HG02798 (cell line): ENCODE results near the gene FTH1.
"Not testable (repeated sequence)": the region's sequence is repeated elsewhere in the genome, so short reads cannot be mapped to it uniquely, and the experiment has no call there.

Experiments used
- ATAC-seq: cut with Tn5 transposase; IDR thresholded peaks from one replicate; pipeline ENCODE4 v1.9.1; 2021; ENCODE audit warnings: mild to moderate bottlenecking; ENCODE audit not compliant: unreplicated experiment, poor library complexity

FTH1 gene

DNA sequence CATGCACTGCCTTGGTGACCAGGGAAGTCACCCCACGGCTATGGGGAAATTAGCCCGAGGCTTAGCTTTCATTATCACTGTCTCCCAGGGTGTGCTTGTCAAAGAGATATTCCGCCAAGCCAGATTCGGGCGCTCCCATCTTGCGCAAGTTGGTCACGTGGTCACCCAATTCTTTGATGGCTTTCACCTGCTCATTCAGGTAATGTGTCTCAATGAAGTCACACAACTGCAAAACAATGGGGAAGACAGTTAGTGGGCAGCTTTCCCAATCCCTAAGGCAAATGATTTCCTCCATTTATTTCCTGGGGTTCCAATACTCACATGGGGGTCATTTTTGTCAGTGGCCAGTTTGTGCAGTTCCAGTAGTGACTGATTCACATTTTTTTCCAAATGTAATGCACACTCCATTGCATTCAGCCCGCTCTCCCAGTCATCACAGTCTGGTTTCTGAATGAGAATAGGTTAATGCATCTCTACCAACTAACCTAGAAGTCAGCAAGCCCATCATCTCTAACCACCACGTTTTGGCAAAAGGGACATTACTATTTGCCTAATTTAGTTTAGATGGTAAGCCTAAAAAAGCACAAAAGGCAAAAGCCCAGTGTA lies 2.7 kb downstream of the FTH1 start:
- ATAC-seq = not testable (repeated sequence)

DNA sequence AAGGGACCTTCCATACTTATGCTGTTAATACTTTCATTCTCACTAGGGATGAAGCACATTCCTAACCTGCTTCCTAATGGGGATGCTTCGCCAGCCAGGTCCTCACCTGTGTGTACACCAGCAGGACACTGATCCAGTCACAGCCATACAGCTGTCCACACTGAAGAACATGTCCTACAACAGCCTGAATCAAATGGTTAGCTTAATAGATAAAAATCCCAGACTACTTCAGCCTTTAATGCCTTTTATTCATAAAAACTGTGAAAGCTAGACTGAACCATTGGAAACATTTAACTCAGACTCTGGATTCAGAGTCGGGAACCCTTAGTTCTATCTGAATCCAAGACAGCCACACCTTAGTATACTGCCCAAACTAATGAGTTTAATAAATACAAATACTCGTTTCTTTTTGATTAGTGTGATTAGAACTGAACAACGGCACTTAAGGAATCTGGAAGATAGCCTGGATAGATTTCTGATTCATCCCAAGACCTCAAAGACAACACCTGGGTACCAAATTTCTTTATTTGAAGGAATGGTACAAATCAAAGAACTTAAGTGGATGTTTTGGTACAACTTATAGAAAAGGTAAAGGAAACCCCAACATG lies 3.3 kb downstream of the FTH1 start:
- ATAC-seq = no peak

DNA sequence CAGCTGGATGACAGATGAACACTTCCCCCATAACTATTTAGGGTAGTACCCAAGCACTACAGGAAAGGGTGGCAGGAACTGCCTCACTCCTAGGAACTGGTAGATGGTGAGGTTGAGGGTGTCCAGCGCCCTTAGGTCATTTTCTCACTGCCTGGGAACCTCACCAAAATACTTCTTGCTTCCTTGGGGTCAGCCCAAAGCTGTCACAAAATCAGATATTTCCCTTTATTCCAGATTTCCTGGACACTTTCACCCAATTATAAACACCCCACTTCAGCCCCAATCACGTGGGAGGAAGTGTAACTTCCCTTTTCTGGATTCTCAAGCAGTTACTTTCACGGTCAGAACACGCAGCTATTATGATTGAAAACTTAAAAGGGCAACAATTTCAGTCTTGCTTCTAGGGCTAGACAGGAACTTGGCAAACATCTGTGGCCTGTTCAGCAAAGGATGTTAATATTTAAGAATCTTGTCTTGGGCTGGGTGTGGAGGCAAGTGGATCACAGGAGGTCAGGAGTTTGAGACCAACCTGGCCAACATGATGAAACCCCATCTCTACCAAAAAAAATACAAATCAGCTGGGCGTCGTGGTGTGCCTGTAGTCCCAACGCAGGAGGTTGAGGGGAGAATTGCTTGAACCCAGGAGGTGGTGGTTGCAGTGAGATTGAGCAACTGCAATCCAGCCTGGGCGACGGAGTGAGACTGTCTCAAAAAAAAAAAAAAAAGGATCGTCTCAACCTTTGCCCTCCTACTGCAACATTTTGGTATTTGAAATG lies 4.0 kb downstream of the FTH1 start:
- ATAC-seq = no peak

DNA sequence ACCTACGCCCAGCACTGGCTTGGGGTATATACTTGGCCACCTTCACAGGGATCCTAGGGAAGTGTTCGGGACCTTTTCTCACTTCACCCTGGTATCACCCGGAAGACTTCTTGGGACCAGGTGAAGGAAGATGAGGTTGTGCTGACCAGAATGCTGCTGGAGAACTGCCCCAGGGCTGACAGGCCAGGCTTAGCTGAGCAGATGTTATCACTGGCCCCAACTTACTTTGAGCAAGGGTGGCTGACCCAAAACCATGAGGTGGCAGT lies 4.5 kb downstream of the FTH1 start:
- ATAC-seq = no peak

DNA sequence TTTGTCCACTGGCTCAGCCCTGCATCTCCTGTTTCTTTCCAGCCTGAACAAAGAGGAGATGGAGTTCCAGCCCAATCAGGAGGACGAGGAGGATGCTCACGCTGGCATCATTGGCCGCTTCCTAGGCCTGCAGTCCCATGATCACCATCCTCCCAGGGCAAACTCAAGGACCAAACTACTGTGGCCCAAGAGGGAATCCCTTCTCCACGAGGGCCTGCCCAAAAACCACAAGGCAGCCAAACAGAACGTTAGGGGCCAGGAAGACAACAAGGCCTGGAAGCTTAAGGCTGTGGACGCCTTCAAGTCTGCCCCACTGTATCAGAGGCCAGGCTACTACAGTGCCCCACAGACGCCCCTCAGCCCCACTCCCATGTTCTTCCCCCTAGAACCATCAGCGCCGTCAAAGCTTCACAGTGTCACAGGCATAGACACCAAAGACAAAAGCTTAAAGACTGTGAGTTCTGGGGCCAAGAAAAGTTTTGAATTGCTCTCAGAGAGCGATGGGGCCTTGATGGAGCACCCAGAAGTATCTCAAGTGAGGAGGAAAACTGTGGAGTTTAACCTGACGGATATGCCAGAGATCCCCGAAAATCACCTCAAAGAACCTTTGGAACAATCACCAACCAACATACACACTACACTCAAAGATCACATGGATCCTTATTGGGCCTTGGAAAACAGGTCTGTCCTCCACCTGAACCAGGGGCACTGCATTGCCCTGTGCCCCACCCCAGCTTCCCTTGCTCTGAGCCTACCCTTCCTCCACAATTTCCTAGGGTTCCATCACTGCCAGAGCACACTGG lies 5.0 kb downstream of the FTH1 start:
- ATAC-seq = no peak

DNA sequence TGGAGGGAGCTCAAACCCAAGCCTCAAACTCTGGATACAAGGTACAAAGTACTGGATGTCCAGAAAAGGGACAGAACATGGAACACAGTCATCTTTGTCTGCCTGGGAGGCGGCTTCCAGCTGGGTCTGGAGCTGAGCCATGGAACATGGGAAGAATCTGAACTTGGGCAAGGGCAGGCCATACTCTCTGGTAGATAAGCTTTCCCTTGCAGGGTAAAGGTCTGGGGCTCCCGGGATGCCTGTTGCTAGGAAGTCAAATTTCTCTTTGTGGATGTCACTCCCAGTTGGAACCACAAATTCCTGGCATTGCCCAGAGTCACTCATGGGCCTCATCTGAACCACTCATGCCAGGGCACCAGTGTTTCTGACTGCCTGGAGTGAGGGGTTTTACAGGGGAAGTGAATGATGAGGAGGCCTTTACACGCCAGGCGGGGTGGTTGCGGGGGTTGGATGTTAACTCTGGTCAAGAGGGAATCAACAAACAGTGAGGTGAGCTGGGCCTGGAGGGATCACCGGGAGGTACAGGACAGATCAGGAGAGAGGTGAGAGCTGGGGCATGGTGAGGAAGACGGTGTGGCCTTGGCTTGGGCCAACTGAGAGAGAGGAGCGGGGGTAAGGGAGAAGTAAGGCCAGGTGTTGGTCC lies 5.7 kb downstream of the FTH1 start:
- no peak for ATAC-seq

DNA sequence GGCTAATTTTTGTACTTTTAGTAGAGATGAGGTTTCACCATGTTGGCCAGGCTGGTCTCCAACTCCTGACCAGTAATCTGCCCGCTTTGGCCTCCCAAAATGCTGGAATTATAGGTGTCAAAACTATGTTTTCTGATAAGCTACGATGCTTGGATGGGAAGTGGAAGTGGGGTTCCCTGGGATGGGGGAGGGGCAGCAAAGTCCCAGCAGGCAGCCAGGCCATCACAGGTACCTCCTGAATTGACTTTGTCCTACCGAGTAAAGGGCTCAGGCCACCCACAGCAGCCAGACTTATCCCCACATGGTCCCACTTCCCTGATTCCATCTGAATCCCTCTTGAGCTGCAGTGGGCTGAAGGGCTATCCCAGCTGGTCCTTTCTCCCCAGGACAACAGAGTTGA lies 6.9 kb downstream of the FTH1 start:
- ATAC-seq = no peak

DNA sequence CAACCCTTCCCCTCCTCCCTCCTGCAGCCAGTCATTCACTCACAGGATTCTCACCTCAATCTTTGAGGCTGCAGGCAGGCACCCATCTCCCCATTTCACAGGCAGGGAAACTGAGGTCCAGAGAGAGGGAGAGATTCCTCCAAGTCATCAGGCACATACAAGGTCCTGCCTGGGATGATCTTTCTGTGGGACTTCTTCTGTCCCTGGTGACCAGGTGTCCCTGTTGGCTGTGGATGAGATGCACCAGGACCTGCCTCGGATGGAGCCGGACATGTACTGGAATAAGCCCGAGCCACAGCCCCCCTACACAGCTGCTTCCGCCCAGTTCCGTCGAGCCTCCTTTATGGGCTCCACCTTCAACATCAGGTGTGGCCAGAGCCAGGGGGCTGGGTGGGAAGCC lies 7.8 kb downstream of the FTH1 start:
- ATAC-seq = no peak

DNA sequence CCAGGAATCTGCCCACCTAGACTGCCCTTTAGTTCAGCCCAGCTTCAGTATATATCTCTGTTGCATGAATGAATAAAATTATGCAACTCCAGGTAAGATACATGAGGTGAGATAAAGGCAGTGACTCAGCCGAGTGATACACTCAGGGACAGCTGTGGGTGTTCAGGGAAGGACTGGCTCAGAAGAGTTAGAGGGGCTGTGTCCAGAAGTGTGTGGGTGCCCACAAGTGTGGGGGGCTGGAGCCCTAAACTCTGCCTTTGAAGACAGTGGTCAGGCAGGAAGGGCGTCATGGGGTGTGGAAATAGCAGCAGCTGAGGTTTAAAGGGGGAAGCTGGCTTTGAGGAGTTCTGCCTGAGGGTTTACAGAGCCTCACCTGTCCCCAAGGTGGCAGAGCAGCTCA lies 8.3 kb downstream of the FTH1 start:
- ATAC-seq = no peak

DNA sequence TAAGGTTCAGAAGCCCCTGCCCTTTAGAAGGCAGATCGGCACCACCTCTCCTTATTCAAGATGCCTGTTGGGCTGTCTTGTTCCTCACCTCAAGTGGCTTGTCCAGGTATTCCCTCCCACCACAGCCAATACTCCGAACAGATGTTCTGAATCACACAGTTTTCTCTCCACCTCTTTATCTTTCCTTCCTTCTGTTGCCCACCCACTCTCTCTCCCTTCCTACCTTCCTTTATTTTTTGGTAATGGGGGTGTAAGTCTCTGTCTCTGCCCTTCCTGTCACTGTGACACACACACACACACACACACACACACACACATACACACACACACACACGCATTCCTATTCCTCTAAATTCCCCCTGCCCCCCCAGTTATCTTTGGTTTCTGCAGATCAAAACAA lies 8.8 kb downstream of the FTH1 start:
- ATAC-seq = no peak

DNA sequence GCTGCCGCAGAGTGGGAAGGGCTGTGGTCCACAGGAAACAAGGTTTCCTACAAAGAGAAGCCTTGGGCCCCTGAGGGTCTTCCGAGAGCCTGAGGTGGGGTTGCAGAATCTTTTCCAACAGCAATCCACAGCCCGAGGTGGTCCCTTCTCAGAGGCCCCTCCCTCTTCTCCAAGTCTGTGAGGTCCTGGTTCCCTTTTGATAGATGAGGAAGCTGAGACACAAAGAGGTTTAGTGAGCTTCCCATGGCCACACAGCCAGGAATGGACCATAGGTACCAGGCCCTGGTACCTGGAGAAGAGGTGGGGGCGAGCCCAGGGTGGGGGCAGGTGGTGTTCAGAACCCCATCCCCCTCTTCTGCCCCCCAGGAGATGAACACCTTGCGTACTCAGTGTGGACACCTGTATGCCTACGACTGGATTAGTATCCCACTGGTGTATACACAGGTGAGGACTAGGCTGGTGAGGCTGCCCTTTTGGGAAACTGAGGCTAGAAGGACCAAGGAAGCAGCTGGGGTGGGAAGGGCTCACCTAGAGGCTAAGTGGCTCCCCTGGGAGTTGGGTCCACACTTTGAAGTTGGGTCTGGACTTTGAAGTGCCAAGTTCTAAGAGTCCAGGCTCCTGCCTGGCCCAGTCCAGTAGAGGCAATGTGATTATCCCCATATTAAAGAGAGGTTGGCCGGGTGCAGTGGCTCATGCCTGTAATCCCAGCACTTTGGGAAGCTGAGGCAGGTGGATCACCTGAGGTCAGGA lies 10.2 kb downstream of the FTH1 start:
- ATAC-seq = no peak

DNA sequence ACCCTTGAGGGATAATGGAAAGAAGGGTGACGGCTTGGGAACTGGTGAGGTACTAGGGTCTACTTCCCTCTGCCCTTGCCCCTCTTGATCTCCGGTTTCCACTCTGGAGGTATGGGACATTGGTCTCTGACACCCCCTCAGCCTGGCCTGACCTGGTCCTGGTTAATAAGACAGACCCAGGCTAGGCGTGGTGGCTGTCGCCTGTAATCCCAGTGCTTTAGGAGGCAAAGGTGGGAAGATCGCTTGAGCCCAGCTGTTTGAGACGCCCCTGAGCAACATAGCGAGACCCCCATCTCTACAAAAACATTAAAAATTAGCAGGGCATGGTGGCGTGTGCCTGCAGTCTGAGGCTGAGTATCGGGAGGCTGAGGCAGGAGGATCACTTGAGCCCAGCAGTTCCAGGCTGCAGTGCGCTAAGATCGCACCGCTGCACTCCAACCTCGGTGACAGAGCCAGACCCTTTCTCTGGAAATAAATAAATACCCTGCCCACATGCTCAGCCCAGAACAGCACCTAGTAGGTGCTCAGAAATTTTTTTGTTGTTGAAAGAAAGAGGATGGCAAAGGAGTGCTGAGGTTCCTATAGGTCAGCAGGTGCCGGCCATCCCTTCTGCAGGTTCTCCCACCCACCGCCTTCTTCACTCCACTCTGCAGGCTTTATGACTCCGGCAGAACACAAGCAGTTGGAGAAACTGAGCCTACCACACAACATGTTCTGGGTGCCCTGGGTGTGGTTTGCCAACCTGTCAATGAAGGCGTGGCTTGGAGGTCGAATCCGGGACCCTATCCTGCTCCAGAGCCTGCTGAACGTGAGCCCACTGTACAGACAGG lies 11.0 kb downstream of the FTH1 start:
- no peak for ATAC-seq

DNA sequence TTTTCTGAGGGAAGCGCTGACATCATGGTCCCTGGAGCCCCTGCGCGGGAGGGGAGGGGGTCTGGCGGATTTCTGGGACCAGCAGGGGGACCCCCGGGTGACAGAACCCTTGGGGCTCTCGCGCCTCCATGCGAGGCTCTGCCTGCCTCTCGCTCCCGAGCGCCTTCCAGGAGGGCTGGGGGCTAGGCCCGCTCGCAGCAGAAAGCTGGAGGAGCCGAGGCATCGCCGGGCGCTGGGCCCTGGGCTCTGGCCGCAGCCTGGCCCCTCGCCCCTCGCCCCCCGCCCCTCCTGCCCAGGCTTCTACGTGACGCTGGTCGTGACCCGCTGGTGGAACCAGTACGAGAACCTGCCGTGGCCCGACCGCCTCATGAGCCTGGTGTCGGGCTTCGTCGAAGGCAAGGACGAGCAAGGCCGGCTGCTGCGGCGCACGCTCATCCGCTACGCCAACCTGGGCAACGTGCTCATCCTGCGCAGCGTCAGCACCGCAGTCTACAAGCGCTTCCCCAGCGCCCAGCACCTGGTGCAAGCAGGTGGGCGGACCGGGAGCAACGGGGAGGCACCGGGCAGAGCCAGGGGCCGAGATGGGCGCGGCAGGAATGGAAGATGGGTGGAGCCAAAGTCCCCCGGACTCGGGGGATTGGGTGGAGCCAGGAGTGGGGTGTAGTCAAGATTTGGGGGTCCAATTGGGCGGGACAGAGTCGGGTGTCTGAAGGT lies 11.9 kb downstream of the FTH1 start:
- ATAC-seq = no peak

DNA sequence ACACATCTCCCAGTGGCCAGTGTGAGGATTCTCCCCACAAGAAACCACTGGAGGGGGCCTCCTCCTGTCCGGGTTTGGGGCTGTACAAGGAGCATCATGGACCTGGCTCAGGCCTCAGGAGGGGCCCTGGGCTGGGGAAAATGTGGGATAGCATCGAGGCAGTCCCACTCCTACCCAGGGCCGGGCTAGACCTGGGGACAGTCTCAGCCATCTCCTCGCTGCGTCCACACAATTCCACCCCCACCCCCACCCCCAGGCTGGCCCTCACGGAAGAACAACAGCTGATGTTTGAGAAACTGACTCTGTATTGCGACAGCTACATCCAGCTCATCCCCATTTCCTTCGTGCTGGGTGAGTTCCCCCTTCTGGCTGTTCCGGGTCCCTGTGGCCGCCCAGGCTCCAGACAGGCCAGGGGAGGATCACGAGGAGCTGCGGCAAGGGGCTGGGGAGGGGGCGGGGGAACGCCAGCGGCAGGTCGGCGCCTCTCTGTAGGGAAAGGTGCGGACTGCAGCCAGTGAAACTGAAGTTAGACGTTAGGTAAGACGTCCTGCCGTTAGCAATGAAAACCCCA lies 12.5 kb downstream of the FTH1 start:
- no peak for ATAC-seq

DNA sequence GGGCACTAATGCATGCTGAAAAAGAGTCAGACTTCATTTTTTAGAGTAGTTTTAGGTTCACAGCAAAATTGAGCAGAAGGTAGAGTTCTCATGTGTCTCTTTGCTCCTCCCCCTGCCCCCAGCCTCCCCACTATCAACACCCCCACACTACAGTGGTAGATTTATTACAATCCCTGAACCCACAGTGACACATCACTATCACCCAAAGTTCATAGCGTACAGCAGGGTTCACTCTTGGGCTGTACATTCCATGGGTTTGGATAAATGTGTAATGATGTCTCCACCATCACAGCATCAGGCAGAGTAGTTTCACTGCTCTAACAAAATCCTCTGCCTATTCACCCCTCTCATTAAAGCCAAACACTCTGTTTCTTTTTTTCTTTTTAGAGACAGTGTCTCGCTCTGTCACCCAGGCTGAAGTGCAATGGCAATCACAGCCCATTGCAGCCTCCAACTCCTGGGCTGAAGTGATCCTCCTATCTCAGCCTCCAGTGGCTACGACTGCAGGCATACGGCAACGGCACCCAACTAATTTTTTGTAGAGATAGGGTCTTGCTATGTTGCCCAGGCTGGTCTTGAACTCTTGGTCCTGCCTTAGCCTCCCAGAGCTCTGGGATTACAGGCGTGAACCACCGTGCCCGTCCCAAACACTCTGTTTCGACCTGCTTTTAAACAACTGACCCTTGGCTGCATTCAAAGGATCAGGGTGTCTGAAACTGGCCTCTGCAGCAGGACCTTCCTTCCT lies 13.2 kb downstream of the FTH1 start:
- ATAC-seq = no peak

DNA sequence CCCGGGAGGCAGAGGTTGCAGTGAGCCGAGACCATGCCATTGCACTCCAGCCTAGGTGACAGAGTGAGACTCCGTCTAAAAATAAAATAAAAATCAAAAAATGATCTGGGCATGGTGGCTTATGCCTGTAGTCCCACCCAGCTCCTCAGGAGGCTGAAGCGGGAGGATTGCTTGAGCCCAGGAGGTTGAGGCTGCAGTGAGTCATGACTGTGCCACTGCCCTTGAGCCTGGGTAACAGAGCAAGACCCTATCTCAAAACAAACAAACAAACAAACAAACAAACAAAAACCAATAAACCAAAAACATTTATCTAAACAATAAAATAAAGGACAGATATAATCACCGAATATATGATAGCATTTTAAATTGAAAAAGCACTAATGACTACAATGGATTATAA lies 13.8 kb downstream of the FTH1 start:
- ATAC-seq = not testable (repeated sequence)

DNA sequence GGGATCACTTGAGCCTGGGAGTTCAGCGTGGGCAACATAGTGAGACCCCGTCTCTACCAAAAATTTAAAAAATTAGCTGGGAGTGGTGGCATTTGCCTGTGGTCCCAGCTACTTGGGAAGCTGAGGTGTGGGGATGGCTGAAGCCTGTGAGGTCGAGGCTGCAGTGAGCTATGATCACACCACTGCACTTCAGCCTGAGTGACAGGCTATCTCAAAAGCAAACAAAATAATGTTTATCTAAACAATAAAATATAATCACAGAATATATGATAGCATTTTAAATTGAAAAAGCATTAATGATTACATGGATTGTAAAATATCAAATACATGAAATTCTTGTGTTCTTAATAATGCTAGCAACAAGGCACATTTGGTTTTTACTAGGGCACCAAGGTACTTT lies 14.6 kb downstream of the FTH1 start:
- no peak for ATAC-seq
